Measurements from ENCODE around the gene SLC27A5.

- TF ChIP-seq CTCF (conservative IDR thresholded peaks at IDR 0.05; ENCODE audit: low read depth, low read length) (no peak), EZH2 (IDR thresholded peaks at IDR 0.05; ENCODE audit: borderline replicate concordance, low read depth, low read length, poor library complexity, severe bottlenecking) (no peak)
Measured at GRCh38 chr19:58491393-58491792, 20.4 kb downstream of the SLC27A5 start.

Measured in A673 (cell line).